H9 (cell line): ENCODE results near the gene PRF1. TPM values are rescaled to one million over a fixed set of nuclear protein-coding genes. Genes with fewer than 3 reads are reported as not detected.

Experiments
- DNase-seq: peaks from one replicate; pipeline ENCODE4 v3.0.0-alpha.2; 2017
- H2AFZ ChIP-seq: one replicate; pipeline ENCODE4 v1.6.1; 2013; ENCODE audit warnings: mild to moderate bottlenecking, low read length, control low read depth, moderate library complexity
- H2AK5ac ChIP-seq: 2 replicates; pipeline ENCODE4 v1.6.1; 2013; ENCODE audit warnings: low read length, control low read depth, mixed read lengths; ENCODE audit not compliant: insufficient read length
- H2BK120ac ChIP-seq: one replicate; pipeline ENCODE4 v1.6.1; 2013; ENCODE audit warnings: low read depth, mild to moderate bottlenecking, low read length, control low read depth, inconsistent platforms; ENCODE audit not compliant: poor library complexity, severe bottlenecking
- H2BK12ac ChIP-seq: 2 replicates; pipeline ENCODE4 v1.6.1; 2013; ENCODE audit warnings: low read length, control low read depth, mixed read lengths, low read depth; ENCODE audit not compliant: insufficient read length
- H2BK15ac ChIP-seq: 2 replicates; pipeline ENCODE4 v1.6.1; 2013; ENCODE audit warnings: low read depth, low read length, control low read depth
- H2BK20ac ChIP-seq: one replicate; pipeline ENCODE4 v1.6.1; 2013; ENCODE audit warnings: low read depth, mild to moderate bottlenecking, low read length, control low read depth, inconsistent platforms; ENCODE audit not compliant: poor library complexity, severe bottlenecking
- H2BK5ac ChIP-seq: 2 replicates; pipeline ENCODE4 v1.6.1; 2013; ENCODE audit warnings: low read length, control low read depth, mixed read lengths; ENCODE audit not compliant: insufficient read length
- H3K14ac ChIP-seq: 2 replicates; pipeline ENCODE4 v1.6.1; 2013; ENCODE audit warnings: low read length, control low read depth; ENCODE audit not compliant: insufficient read depth
- H3K18ac ChIP-seq: 2 replicates; pipeline ENCODE4 v1.6.1; 2013; ENCODE audit warnings: low read depth, mild to moderate bottlenecking, mixed read lengths, low read length, control low read depth; ENCODE audit not compliant: insufficient read length
- H3K23ac ChIP-seq: 2 replicates; pipeline ENCODE4 v1.6.1; 2013; ENCODE audit warnings: low read length, control low read depth, mixed read lengths, low read depth; ENCODE audit not compliant: insufficient read length
- H3K23me2 ChIP-seq: 2 replicates; pipeline ENCODE4 v1.6.1; 2013; ENCODE audit warnings: low read depth, mild to moderate bottlenecking, mixed read lengths, low read length, control low read depth; ENCODE audit not compliant: insufficient read length, poor library complexity, severe bottlenecking
- H3K27ac ChIP-seq: 2 replicates; pipeline ENCODE4 v1.5.1; 2013; ENCODE audit warnings: low read length, control low read depth, mixed read lengths, low read depth; ENCODE audit not compliant: insufficient read length
- H3K27me3 ChIP-seq: 2 replicates; pipeline ENCODE4 v1.6.1; 2013; ENCODE audit warnings: low read length, control low read depth, inconsistent platforms; ENCODE audit not compliant: insufficient read depth
- H3K4ac ChIP-seq: 2 replicates; pipeline ENCODE4 v1.6.1; 2013; ENCODE audit warnings: low read depth, mild to moderate bottlenecking, control low read depth, inconsistent platforms, low read length, moderate library complexity
- H3K4me1 ChIP-seq: 2 replicates; pipeline ENCODE4 v1.6.1; 2013; ENCODE audit warnings: low read length, control low read depth, inconsistent platforms; ENCODE audit not compliant: insufficient read depth
- H3K4me2 ChIP-seq: 2 replicates; pipeline ENCODE4 v1.6.1; 2013; ENCODE audit warnings: low read length, control low read depth, mixed read lengths; ENCODE audit not compliant: insufficient read length, insufficient read depth
- H3K56ac ChIP-seq: 2 replicates; pipeline ENCODE4 v1.6.1; 2013; ENCODE audit warnings: low read depth, mild to moderate bottlenecking, mixed read lengths, low read length, control low read depth; ENCODE audit not compliant: insufficient read length
- H3K79me1 ChIP-seq: 2 replicates; pipeline ENCODE4 v1.6.1; 2013; ENCODE audit warnings: low read depth, mild to moderate bottlenecking, moderate library complexity, low read length, control low read depth, inconsistent platforms; ENCODE audit not compliant: insufficient read depth, poor library complexity, severe bottlenecking
- H3K79me2 ChIP-seq: 2 replicates; pipeline ENCODE4 v1.6.1; 2013; ENCODE audit warnings: low read length, control low read depth, inconsistent platforms; ENCODE audit not compliant: insufficient read depth
- H3K9ac ChIP-seq: 2 replicates; pipeline ENCODE4 v1.6.1; 2013; ENCODE audit warnings: low read length, control low read depth, mixed read lengths; ENCODE audit not compliant: insufficient read length; ENCODE audit errors: extremely low read depth
- H3K9me3 ChIP-seq: one replicate; pipeline ENCODE4 v1.6.1; 2013; ENCODE audit warnings: low read depth, low read length, inconsistent platforms; ENCODE audit not compliant: control insufficient read depth
- H3T11ph ChIP-seq: one replicate; pipeline ENCODE4 v1.6.1; 2013; ENCODE audit warnings: mild to moderate bottlenecking, low read length, control low read depth, inconsistent platforms
- H4K20me1 ChIP-seq: one replicate; pipeline ENCODE4 v1.6.1; 2013; ENCODE audit not compliant: control insufficient read depth, insufficient read length, insufficient read depth
- H4K5ac ChIP-seq: 2 replicates; pipeline ENCODE4 v1.6.1; 2013; ENCODE audit warnings: low read depth, mild to moderate bottlenecking, mixed read lengths, low read length, control low read depth; ENCODE audit not compliant: insufficient read length
- H4K8ac ChIP-seq: replicated peaks from 2 replicates; pipeline ENCODE4 v1.6.1; 2013; ENCODE audit warnings: low read length, control low read depth, mixed read lengths, low read depth; ENCODE audit not compliant: insufficient read length
- H4K91ac ChIP-seq: 2 replicates; pipeline ENCODE4 v1.6.1; 2013; ENCODE audit warnings: low read depth, mild to moderate bottlenecking, moderate library complexity, mixed read lengths, low read length, control low read depth; ENCODE audit not compliant: insufficient read length
- H3K27ac Mint-ChIP-seq, 3 experiments: 2 replicates in 2 of 3; 3 replicates in 1 of 3; pipeline ENCODE4 v1.8.0; 2020 to 2021; ENCODE audit warnings: mixed read lengths in 3 of 3, mild to moderate bottlenecking in 1 of 3, moderate library complexity in 1 of 3
- H3K27me3 Mint-ChIP-seq: 2 replicates; pipeline ENCODE4 v1.8.0; 2021; ENCODE audit warnings: low read depth, mild to moderate bottlenecking, moderate library complexity, mixed read lengths
- H3K36me3 Mint-ChIP-seq, 3 experiments: 2 replicates in 2 of 3; 3 replicates in 1 of 3; pipeline ENCODE4 v1.8.0; 2020 to 2021; ENCODE audit warnings: low read depth in 3 of 3, mixed read lengths in 3 of 3; ENCODE audit not compliant: insufficient read depth in 1 of 3
- H3K4me1 Mint-ChIP-seq, 2 experiments: 2 replicates each; pipeline ENCODE4 v1.8.0; 2020; ENCODE audit warnings: mixed read lengths in 2 of 2
- H3K4me3 Mint-ChIP-seq, 2 experiments: 2 replicates in 1 of 2; 3 replicates in 1 of 2; pipeline ENCODE4 v1.8.0; 2020 to 2021; ENCODE audit warnings: mild to moderate bottlenecking in 2 of 2, mixed read lengths in 2 of 2, moderate library complexity in 1 of 2
- H3K9me3 Mint-ChIP-seq, 2 experiments: 2 replicates in 1 of 2; 3 replicates in 1 of 2; pipeline ENCODE4 v1.8.0; 2020; ENCODE audit warnings: mild to moderate bottlenecking in 2 of 2, mixed read lengths in 2 of 2, moderate library complexity in 1 of 2
- WGBS: extraction: QIAGEN DNeasy Blood & Tissue Kit; methylation state at CpG from one replicate; pipeline ENCODE4 v1.1.7; 2013; ENCODE audit warnings: missing lambda C conversion rate, low lambda C conversion rate, mixed read lengths; ENCODE audit not compliant: insufficient read length; ENCODE audit errors: extremely low coverage; 5-methylcytosine and 5-hydroxymethylcytosine counted together
- total RNA-seq: library from RNA; stranded (reverse); gene quantifications from 2 replicates; pipeline ENCODE4 v1.2.1, GENCODE V29; 2021
- TF ChIP-seq, protein P1 (sequence below): fragments of 200-600 bp; sonication (generic); conservative IDR thresholded peaks from 3 replicates; pipeline ENCODE4 v1.8.0; 2021; ENCODE audit warnings: antibody characterized with exemption, mild to moderate bottlenecking

The PRF1 gene
- total RNA-seq, 1 experiment from 2014 or later: not detected

DNA sequence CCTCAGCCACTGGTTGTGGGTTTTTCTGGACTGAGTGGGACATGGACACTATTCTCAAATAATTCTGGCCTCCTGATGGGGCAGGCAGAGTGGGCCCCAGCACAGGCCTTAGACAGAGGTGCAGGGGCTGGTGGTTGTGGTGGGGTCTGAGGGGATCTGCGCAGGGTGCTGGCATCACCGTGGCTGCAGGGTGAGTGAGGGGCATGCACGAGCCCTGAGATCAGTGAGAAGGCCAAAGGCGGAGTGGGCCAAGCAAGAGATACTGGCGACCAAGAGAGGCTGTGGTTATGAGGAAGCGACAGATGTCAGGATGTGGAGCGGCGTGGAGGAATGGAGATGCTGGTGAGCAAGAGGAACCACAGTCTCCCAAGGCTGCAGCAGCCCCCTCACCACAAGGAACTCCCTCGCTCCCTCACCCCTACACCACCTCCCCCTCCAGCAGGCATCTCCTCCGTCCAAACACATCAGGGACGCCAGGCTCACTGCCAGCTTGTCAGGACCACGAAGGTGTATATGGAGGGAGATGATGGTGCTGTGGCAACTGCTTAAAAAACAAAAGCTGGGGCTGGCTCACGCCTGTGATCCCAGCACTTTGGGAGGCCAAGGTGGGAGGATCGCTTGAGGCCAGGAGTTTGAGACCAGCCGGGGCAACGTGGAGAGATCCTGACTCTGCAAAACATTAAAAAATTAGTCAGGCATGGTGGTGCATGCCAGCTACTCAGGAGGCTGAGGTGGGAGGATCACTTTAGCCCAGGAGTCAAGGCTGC is 9.6 kb downstream of the PRF1 start:
- no peak overlapping the region for H3K4me3 Mint-ChIP-seq
- no CpG with 5 or more reads among the region's 16 CpGs for WGBS
- H4K5ac ChIP-seq: no peak overlapping the region

More for the DNA sequence above, 9.6 kb downstream of the PRF1 start:
- H2AFZ ChIP-seq: no peak overlapping the region
- H2BK5ac ChIP-seq: no peak overlapping the region
- H3K18ac ChIP-seq: no peak overlapping the region
- Mint-ChIP-seq H3K36me3 (no peaks in the 10 kb centered on the region), H3K27ac (peak overlapping the region in 1 of 3 experiments; percentile 78; a peak in 2 of 7 replicates), H3K4me1 (peaks cover 22 to 31% of the 10 kb centered on the region in 2 experiments), H3K27me3 (peaks cover 2% of the 10 kb centered on the region; the same call in 1 of the 2 replicates), H3K9me3 (no peaks in the 10 kb centered on the region)
- H3T11ph ChIP-seq: no peak overlapping the region
- no peak overlapping the region for H2AK5ac ChIP-seq
- no peak overlapping the region for H4K91ac ChIP-seq
- DNase-seq: no peak
- no peak overlapping the region for H3K23ac ChIP-seq
- TF ChIP-seq, protein P1, sequence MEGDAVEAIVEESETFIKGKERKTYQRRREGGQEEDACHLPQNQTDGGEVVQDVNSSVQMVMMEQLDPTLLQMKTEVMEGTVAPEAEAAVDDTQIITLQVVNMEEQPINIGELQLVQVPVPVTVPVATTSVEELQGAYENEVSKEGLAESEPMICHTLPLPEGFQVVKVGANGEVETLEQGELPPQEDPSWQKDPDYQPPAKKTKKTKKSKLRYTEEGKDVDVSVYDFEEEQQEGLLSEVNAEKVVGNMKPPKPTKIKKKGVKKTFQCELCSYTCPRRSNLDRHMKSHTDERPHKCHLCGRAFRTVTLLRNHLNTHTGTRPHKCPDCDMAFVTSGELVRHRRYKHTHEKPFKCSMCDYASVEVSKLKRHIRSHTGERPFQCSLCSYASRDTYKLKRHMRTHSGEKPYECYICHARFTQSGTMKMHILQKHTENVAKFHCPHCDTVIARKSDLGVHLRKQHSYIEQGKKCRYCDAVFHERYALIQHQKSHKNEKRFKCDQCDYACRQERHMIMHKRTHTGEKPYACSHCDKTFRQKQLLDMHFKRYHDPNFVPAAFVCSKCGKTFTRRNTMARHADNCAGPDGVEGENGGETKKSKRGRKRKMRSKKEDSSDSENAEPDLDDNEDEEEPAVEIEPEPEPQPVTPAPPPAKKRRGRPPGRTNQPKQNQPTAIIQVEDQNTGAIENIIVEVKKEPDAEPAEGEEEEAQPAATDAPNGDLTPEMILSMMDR: no peak
- no peaks in the 10 kb centered on the region for H3K9me3 ChIP-seq
- H3K4me2 ChIP-seq: no peak overlapping the region
- H3K4ac ChIP-seq: no peak overlapping the region
- H3K27me3 ChIP-seq: no peaks in the 10 kb centered on the region
- H2BK12ac ChIP-seq: no peak overlapping the region
- no peak overlapping the region for H3K56ac ChIP-seq
- no peaks in the 10 kb centered on the region for H3K23me2 ChIP-seq
- H2BK20ac ChIP-seq: no peak overlapping the region
- no peaks in the 10 kb centered on the region for H4K20me1 ChIP-seq
- H3K14ac ChIP-seq: no peak overlapping the region
- H3K79me1 ChIP-seq: no peaks in the 10 kb centered on the region
- H4K8ac ChIP-seq: no peak overlapping the region
- H3K27ac ChIP-seq: no peak overlapping the region
- no peak overlapping the region for H2BK120ac ChIP-seq
- H3K4me1 ChIP-seq: 0 out of 2 replicates have a peak, but pooled peaks cover 4% of the 10 kb centered on the region
- no peaks in the 10 kb centered on the region for H3K79me2 ChIP-seq
- H3K9ac ChIP-seq: no peak overlapping the region
- no peak overlapping the region for H2BK15ac ChIP-seq
